Right atrium auricular region (tissue), 2 donors: ENCODE results near the gene CNPY3. TPM values are rescaled to one million over a fixed set of nuclear protein-coding genes. Genes with fewer than 3 reads are reported as not detected.

ENCODE experiments used
- DNase-seq: peaks from one replicate; pipeline ENCODE4 v3.0.0-alpha.2; 2019; ENCODE audit warnings: low spot score
- H3K27ac ChIP-seq, 2 donors: fragments of 200-600 bp; sonication (generic); 1 replicate in 1 of 2; 2 replicates in 1 of 2; pipeline ENCODE4 v1.5.1; 2016 to 2019
- H3K27me3 ChIP-seq, 2 donors: fragments of 200-600 bp; sonication (generic); one replicate each; pipeline versions ENCODE4 v1.5.1 to v1.6.0; 2017 to 2019
- H3K36me3 ChIP-seq: fragments of 200-600 bp; sonication (generic); one replicate; pipeline ENCODE4 v1.5.1; 2016
- H3K4me1 ChIP-seq, 2 donors: fragments of 200-600 bp; sonication (generic); one replicate each; pipeline versions ENCODE4 v1.5.1 to v1.6.0; 2017 to 2019
- H3K4me3 ChIP-seq, 2 donors: fragments of 200-600 bp; sonication (generic); 1 replicate in 1 of 2; 2 replicates in 1 of 2; pipeline ENCODE4 v1.5.1; 2017 to 2019; ENCODE audit warnings: mild to moderate bottlenecking in 1 of 2, moderate library complexity in 1 of 2
- H3K9me3 ChIP-seq, 2 donors: fragments of 200-600 bp; sonication (generic); one replicate each; pipeline ENCODE4 v1.5.1; 2019
- total RNA-seq, 2 donors: library from RNA; depleted of rRNA; stranded (reverse); fragments of >200 nt; gene quantifications; one replicate each; pipeline ENCODE4 v1.1.0, GENCODE V29; 2016
- TF ChIP-seq, protein P1 (sequence below), 2 donors: fragments of 200-600 bp; sonication (generic); IDR thresholded peaks; one replicate each; pipeline ENCODE4 v1.5.1; 2019; ENCODE audit warnings: antibody characterized with exemption in 2 of 2

Gene CNPY3
- total RNA-seq, 2 donors from 2014 or later: 22.0 to 26.5 TPM

DNA sequence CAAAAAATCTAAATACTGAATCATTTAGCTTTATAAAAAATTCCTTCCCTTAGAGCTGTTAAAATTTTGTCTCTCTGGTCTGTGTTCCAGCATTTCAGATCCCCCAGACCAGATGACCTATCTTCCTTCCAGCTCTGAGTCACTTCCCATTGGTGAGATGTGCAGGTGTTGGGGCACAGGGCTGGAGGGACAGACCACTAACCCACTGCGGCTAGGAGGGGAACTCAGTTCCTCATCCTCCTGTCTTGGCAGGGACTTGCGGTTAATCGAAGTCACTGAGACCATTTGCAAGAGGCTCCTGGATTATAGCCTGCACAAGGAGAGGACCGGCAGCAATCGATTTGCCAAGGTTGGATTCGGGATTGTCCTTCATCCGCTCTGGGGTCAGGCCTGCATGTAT, 6.0 kb downstream of the CNPY3 start:
- TF ChIP-seq, protein P1, sequence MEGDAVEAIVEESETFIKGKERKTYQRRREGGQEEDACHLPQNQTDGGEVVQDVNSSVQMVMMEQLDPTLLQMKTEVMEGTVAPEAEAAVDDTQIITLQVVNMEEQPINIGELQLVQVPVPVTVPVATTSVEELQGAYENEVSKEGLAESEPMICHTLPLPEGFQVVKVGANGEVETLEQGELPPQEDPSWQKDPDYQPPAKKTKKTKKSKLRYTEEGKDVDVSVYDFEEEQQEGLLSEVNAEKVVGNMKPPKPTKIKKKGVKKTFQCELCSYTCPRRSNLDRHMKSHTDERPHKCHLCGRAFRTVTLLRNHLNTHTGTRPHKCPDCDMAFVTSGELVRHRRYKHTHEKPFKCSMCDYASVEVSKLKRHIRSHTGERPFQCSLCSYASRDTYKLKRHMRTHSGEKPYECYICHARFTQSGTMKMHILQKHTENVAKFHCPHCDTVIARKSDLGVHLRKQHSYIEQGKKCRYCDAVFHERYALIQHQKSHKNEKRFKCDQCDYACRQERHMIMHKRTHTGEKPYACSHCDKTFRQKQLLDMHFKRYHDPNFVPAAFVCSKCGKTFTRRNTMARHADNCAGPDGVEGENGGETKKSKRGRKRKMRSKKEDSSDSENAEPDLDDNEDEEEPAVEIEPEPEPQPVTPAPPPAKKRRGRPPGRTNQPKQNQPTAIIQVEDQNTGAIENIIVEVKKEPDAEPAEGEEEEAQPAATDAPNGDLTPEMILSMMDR (IDR thresholded peaks at IDR 0.05): no peak
- no peak for DNase-seq
- H3K27me3 ChIP-seq: no peaks in the 10 kb centered on the region
- no peak overlapping the region for H3K4me3 ChIP-seq
- H3K4me1 ChIP-seq: peaks cover 0 to 15% of the 10 kb centered on the region in 2 donors
- peaks cover 38% of the 10 kb centered on the region for H3K36me3 ChIP-seq
- H3K9me3 ChIP-seq: no peaks in the 10 kb centered on the region
- no peak overlapping the region for H3K27ac ChIP-seq

DNA sequence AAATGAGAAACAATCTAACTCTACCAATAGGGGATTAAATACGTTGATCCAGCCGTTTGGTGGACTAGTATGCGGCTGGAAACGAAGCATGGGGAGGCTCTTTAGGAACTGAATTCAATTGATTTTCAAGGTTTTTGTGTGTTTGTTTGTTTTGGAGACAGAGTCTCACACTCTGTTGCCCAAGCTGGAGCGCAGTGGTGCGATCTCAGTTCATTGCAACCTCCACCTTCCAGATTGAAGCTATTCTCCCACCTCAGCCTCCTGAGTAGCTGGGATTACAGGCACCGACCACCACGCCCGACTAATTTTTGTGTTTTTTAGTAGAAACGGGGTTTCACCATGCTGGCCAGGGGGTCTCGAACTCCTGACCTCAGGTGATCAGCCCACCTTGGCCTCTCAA, 7.1 kb downstream of the CNPY3 start:
- DNase-seq: no peak
- Histone ChIP-seq H3K4me3 (no peak overlapping the region), H3K9me3 (no peaks in the 10 kb centered on the region), H3K27me3 (no peaks in the 10 kb centered on the region), H3K27ac (no peak overlapping the region), H3K4me1 (peaks cover 0 to 7% of the 10 kb centered on the region in 2 donors), H3K36me3 (peaks cover 38% of the 10 kb centered on the region)
- TF ChIP-seq, protein P1 (IDR thresholded peaks at IDR 0.05): no peak

DNA sequence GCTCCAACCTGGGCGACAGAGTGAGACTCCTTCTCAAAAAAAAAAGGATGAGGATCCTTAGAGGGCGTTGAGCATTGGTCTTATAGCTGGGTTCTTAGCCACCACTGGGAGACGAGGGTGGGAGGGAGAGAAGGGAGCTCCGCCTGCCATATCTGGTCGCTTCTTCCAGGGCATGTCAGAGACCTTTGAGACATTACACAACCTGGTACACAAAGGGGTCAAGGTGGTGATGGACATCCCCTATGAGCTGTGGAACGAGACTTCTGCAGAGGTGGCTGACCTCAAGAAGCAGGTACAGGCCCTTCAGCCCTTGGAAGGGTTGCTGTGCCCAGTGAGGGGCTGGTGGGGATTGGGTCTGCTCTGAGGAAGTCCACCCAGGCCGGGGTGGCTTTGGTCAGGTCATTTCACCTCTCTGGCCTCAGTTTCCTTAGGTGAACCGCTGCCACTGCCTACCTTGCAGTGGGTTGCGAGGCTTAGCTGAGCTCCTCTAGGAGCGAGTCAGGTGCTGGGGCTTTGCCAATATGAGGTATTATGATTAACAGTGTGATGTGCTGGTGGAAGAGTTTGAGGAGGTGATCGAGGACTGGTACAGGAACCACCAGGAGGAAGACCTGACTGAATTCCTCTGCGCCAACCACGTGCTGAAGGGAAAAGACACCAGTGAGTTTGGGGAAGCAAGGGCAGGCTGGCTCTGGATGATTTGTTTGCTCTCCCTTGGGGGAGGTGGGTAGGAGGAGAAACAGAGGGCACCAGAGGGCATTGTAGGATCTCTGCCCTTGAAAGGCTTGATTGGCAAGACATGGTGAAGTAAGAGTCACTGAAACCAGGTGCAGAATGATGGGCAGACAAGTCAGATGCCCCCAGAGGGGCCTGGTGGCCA, 8.5 kb downstream of the CNPY3 start:
- TF ChIP-seq, protein P1 (IDR thresholded peaks at IDR 0.05): no peak
- Histone ChIP-seq H3K27me3 (no peaks in the 10 kb centered on the region), H3K9me3 (no peaks in the 10 kb centered on the region), H3K4me3 (no peak overlapping the region), H3K27ac (no peak overlapping the region), H3K4me1 (peaks cover 0 to 7% of the 10 kb centered on the region in 2 donors), H3K36me3 (peaks cover 38% of the 10 kb centered on the region)
- no peak for DNase-seq

DNA sequence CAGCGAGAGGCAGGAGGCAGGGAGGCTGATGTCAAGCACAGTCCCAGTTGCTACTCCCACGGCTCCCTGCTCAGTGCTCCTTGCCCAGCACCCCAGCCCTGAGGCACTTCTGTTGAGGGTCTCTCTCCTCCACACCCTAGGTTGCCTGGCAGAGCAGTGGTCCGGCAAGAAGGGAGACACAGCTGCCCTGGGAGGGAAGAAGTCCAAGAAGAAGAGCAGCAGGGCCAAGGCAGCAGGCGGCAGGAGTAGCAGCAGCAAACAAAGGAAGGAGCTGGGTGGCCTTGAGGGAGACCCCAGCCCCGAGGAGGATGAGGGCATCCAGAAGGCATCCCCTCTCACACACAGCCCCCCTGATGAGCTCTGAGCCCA, 9.1 kb downstream of the CNPY3 start:
- Histone ChIP-seq H3K4me3 (no peak overlapping the region), H3K27ac (no peak overlapping the region), H3K36me3 (peaks cover 38% of the 10 kb centered on the region), H3K9me3 (no peaks in the 10 kb centered on the region), H3K27me3 (no peaks in the 10 kb centered on the region), H3K4me1 (peaks cover 0 to 7% of the 10 kb centered on the region in 2 donors)
- TF ChIP-seq, protein P1 (IDR thresholded peaks at IDR 0.05): no peak
- DNase-seq: no peak

DNA sequence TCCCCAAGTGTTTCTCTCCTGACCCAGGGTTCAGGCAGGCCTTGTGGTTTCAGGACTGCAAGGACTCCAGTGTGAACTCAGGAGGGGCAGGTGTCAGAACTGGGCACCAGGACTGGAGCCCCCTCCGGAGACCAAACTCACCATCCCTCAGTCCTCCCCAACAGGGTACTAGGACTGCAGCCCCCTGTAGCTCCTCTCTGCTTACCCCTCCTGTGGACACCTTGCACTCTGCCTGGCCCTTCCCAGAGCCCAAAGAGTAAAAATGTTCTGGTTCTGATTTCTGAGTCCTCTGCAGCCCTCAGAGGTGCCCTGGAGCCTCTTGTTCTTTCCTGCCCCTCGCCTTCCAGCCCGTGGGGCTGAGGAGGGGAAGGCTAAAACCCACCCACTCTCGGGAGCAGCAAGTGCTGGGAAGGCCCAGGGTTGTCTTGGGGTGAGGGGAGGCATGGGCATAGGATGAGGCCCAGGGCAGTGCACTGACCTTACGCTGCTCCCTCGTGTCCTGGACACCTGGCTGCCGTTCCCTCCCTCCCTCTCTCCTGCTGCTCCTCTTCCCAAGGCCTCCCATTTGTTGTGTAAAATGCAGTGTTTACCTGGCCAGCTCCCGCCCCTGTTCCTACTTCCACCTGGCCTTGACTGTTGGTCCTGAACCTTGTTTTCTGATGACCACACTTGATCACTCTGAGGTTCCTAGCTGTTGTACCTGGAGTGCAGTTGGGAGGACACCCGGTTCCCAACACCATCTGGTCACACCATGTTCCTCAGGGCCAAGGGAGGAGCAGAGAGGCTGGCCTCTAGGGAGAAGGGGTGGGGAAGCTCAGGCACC, 9.9 kb downstream of the CNPY3 start:
- Histone ChIP-seq H3K27ac (no peak overlapping the region), H3K4me3 (no peak overlapping the region), H3K27me3 (no peaks in the 10 kb centered on the region), H3K36me3 (peaks cover 36% of the 10 kb centered on the region), H3K4me1 (peaks cover 0 to 7% of the 10 kb centered on the region in 2 donors), H3K9me3 (no peaks in the 10 kb centered on the region)
- TF ChIP-seq, protein P1 (IDR thresholded peaks at IDR 0.05): no peak
- DNase-seq: no peak
